Measurements from ENCODE around the gene WDR20.

The WDR20 gene

GRCh38 chr14:102177161-102177560 is 37.5 kb downstream of the WDR20 start:
- no peaks in the 10 kb centered on the region for H3K4me1 ChIP-seq (ENCODE audit: insufficient read depth, low read length, poor library complexity, severe bottlenecking)
- peaks cover 63% of the 10 kb centered on the region for H3K79me2 ChIP-seq (ENCODE audit: insufficient read depth, low read length)
- peaks cover 20% of the 10 kb centered on the region for H4K20me1 ChIP-seq (ENCODE audit: insufficient read depth, low read length, poor library complexity, severe bottlenecking)
- TF ChIP-seq CTCF (conservative IDR thresholded peaks at IDR 0.05; ENCODE audit: low read length) = no peak
- TF ChIP-seq EZH2phosphoT487 (IDR thresholded peaks at IDR 0.05; ENCODE audit: borderline replicate concordance) = no peak
- no peak overlapping the region for H3K4me2 ChIP-seq (ENCODE audit: low read depth, low read length, poor library complexity, severe bottlenecking)
- no peaks in the 10 kb centered on the region for H3K9me2 ChIP-seq (replicated peaks; ENCODE audit: low read depth, low read length)
- no peak overlapping the region for H3K9ac ChIP-seq (ENCODE audit: low read depth, low read length, poor library complexity, severe bottlenecking)
- no peak overlapping the region for H2AFZ ChIP-seq (ENCODE audit: low read length)
- H3K9me3 ChIP-seq (ENCODE audit: insufficient read depth, low read depth, low read length) = no peaks in the 10 kb centered on the region
- H3K4me3 ChIP-seq (ENCODE audit: low read length, poor library complexity, severe bottlenecking) = no peak overlapping the region
- no peaks in the 10 kb centered on the region for H3K27me3 ChIP-seq (ENCODE audit: insufficient read depth, low read length, poor library complexity, severe bottlenecking)
- no peaks in the 10 kb centered on the region for H3K36me3 ChIP-seq (ENCODE audit: insufficient read depth, low read length)
- no peaks in the 10 kb centered on the region for H3F3A ChIP-seq (ENCODE audit: low read depth)

- Histone ChIP-seq H4K20me1 (ENCODE audit: insufficient read depth, low read length, poor library complexity, severe bottlenecking) (peaks cover 20% of the 10 kb centered on the region), H3K27me3 (ENCODE audit: insufficient read depth, low read length, poor library complexity, severe bottlenecking) (no peaks in the 10 kb centered on the region), H3K4me2 (ENCODE audit: low read depth, low read length, poor library complexity, severe bottlenecking) (no peak overlapping the region), H3K9me3 (ENCODE audit: insufficient read depth, low read depth, low read length) (no peaks in the 10 kb centered on the region), H3F3A (ENCODE audit: low read depth) (no peaks in the 10 kb centered on the region), H3K79me2 (ENCODE audit: insufficient read depth, low read length) (peaks cover 77% of the 10 kb centered on the region), H3K9ac (ENCODE audit: low read depth, low read length, poor library complexity, severe bottlenecking) (no peak overlapping the region), H3K4me1 (ENCODE audit: insufficient read depth, low read length, poor library complexity, severe bottlenecking) (no peaks in the 10 kb centered on the region), H3K4me3 (ENCODE audit: low read length, poor library complexity, severe bottlenecking) (no peak overlapping the region), H2AFZ (ENCODE audit: low read length) (no peak overlapping the region), H3K9me2 (replicated peaks; ENCODE audit: low read depth, low read length) (no peaks in the 10 kb centered on the region), H3K36me3 (ENCODE audit: insufficient read depth, low read length) (no peaks in the 10 kb centered on the region)
- no peak for TF ChIP-seq CTCF (conservative IDR thresholded peaks at IDR 0.05; ENCODE audit: low read length)
- TF ChIP-seq EZH2phosphoT487 (IDR thresholded peaks at IDR 0.05; ENCODE audit: borderline replicate concordance) = no peak
These were observed 39.1 kb downstream of the WDR20 start for GRCh38 chr14:102178806-102179205.

- Histone ChIP-seq H3K79me2 (ENCODE audit: insufficient read depth, low read length) (peaks cover 84% of the 10 kb centered on the region), H3K4me1 (ENCODE audit: insufficient read depth, low read length, poor library complexity, severe bottlenecking) (no peaks in the 10 kb centered on the region), H4K20me1 (ENCODE audit: insufficient read depth, low read length, poor library complexity, severe bottlenecking) (peaks cover 26% of the 10 kb centered on the region), H3K9me2 (replicated peaks; ENCODE audit: low read depth, low read length) (no peaks in the 10 kb centered on the region), H3K9me3 (ENCODE audit: insufficient read depth, low read depth, low read length) (no peaks in the 10 kb centered on the region), H3K4me2 (ENCODE audit: low read depth, low read length, poor library complexity, severe bottlenecking) (no peak overlapping the region), H3F3A (ENCODE audit: low read depth) (no peaks in the 10 kb centered on the region), H3K36me3 (ENCODE audit: insufficient read depth, low read length) (0 out of 2 replicates have a peak, but pooled peaks cover 6% of the 10 kb centered on the region), H3K9ac (ENCODE audit: low read depth, low read length, poor library complexity, severe bottlenecking) (no peak overlapping the region), H3K4me3 (ENCODE audit: low read length, poor library complexity, severe bottlenecking) (no peak overlapping the region), H3K27me3 (ENCODE audit: insufficient read depth, low read length, poor library complexity, severe bottlenecking) (no peaks in the 10 kb centered on the region), H2AFZ (ENCODE audit: low read length) (no peak overlapping the region)
- TF ChIP-seq CTCF (conservative IDR thresholded peaks at IDR 0.05; ENCODE audit: low read length) = no peak
These were observed 40.7 kb downstream of the WDR20 start for GRCh38 chr14:102180248-102180998.

Measured in Loucy (cell line).